ENCODE data around the gene ANAPC4. TPM values are rescaled to one million over a fixed set of nuclear protein-coding genes. Genes with fewer than 3 reads are reported as not detected.

The ANAPC4 gene
- total RNA-seq, 4 donors from 2014 or later = 16.9 to 72.1 (median 21.1) TPM

GRCh38 chr4:25425361-25425760 is 48.3 kb downstream of the ANAPC4 start:
- DNase-seq (ENCODE audit: low spot score in 2 of 2) = no peak
- 60% methylated on average over 4 of the region's 4 CpGs for WGBS

GRCh38 chr4:25427871-25428270 is 50.8 kb downstream of the ANAPC4 start:
- H3K4me3 ChIP-seq = no peak overlapping the region
- WGBS = 91% methylated on average over 5 of the region's 5 CpGs
- no peak for DNase-seq (ENCODE audit: low spot score in 2 of 2)
- no peak overlapping the region for H3K27ac ChIP-seq
- no peaks in the 10 kb centered on the region for H3K4me1 ChIP-seq
- no peaks in the 10 kb centered on the region for H3K27me3 ChIP-seq
- no peaks in the 10 kb centered on the region for H3K36me3 ChIP-seq
- TF ChIP-seq EP300 (IDR thresholded peaks at IDR 0.05) = no peak
- TF ChIP-seq POLR2A (IDR thresholded peaks at IDR 0.05) = no peak
- TF ChIP-seq POLR2AphosphoS5 (IDR thresholded peaks at IDR 0.05) = no peak
- TF ChIP-seq CTCF (IDR thresholded peaks at IDR 0.05) = no peak
- H3K9me3 ChIP-seq = no peaks in the 10 kb centered on the region

More at GRCh38 chr4:25425361-25425760, 48.3 kb downstream of the ANAPC4 start:
- H3K27me3 ChIP-seq = no peaks in the 10 kb centered on the region
- no peak overlapping the region for H3K27ac ChIP-seq
- H3K4me3 ChIP-seq = no peak overlapping the region
- no peaks in the 10 kb centered on the region for H3K36me3 ChIP-seq
- no peak for TF ChIP-seq CTCF (IDR thresholded peaks at IDR 0.05)
- no peak for TF ChIP-seq POLR2AphosphoS5 (IDR thresholded peaks at IDR 0.05)
- no peak for TF ChIP-seq POLR2A (IDR thresholded peaks at IDR 0.05)
- no peak for TF ChIP-seq EP300 (IDR thresholded peaks at IDR 0.05)
- H3K9me3 ChIP-seq = no peaks in the 10 kb centered on the region
- no peaks in the 10 kb centered on the region for H3K4me1 ChIP-seq

GRCh38 chr4:25430630-25431029 is 53.6 kb downstream of the ANAPC4 start:
- TF ChIP-seq CTCF (IDR thresholded peaks at IDR 0.05) (no peak), POLR2AphosphoS5 (IDR thresholded peaks at IDR 0.05) (no peak), POLR2A (IDR thresholded peaks at IDR 0.05) (no peak), EP300 (IDR thresholded peaks at IDR 0.05) (no peak)
- Histone ChIP-seq H3K27ac (no peak overlapping the region), H3K36me3 (no peaks in the 10 kb centered on the region), H3K4me3 (no peak overlapping the region), H3K9me3 (no peaks in the 10 kb centered on the region), H3K27me3 (no peaks in the 10 kb centered on the region), H3K4me1 (no peaks in the 10 kb centered on the region)
- DNase-seq (ENCODE audit: low spot score in 2 of 2) = no peak
- WGBS = 79% methylated on average over 5 of the region's 5 CpGs

GRCh38 chr4:25433966-25434827 is 57.1 kb downstream of the ANAPC4 start:
- H3K36me3 ChIP-seq = no peaks in the 10 kb centered on the region
- H3K27me3 ChIP-seq = no peaks in the 10 kb centered on the region
- no peak overlapping the region for H3K4me3 ChIP-seq
- no peak overlapping the region for H3K27ac ChIP-seq
- TF ChIP-seq EP300 (IDR thresholded peaks at IDR 0.05) = no peak
- no peak for TF ChIP-seq POLR2A (IDR thresholded peaks at IDR 0.05)
- no peak for DNase-seq (ENCODE audit: low spot score in 2 of 2)
- H3K4me1 ChIP-seq = no peaks in the 10 kb centered on the region
- WGBS = 88% methylated on average over 14 of the region's 14 CpGs
- H3K9me3 ChIP-seq = no peaks in the 10 kb centered on the region

GRCh38 chr4:25437926-25438325 is 60.9 kb downstream of the ANAPC4 start:
- no peak for TF ChIP-seq CTCF (IDR thresholded peaks at IDR 0.05)
- TF ChIP-seq POLR2A (IDR thresholded peaks at IDR 0.05) = no peak
- TF ChIP-seq POLR2AphosphoS5 (IDR thresholded peaks at IDR 0.05) = no peak
- no peak for TF ChIP-seq EP300 (IDR thresholded peaks at IDR 0.05)
- no peaks in the 10 kb centered on the region for H3K36me3 ChIP-seq
- no peaks in the 10 kb centered on the region for H3K4me1 ChIP-seq
- H3K9me3 ChIP-seq = no peaks in the 10 kb centered on the region
- no peak overlapping the region for H3K27ac ChIP-seq
- no peaks in the 10 kb centered on the region for H3K27me3 ChIP-seq
- no peak overlapping the region for H3K4me3 ChIP-seq
- DNase-seq (ENCODE audit: low spot score in 2 of 2) = no peak
